Osteoblast (primary cell): ENCODE measurements around the gene INPP4B. TPM values are rescaled to one million over a fixed set of nuclear protein-coding genes. Genes with fewer than 3 reads are reported as not detected.

Experiments
- DNase-seq: peaks from one replicate; pipeline ENCODE4 v3.0.0; 2011; ENCODE audit warnings: low spot score, mixed read lengths; ENCODE audit not compliant: insufficient read length; ENCODE audit errors: missing footprints
- H2AFZ ChIP-seq: 2 replicates; pipeline ENCODE4 v1.6.0; 2011; ENCODE audit warnings: mild to moderate bottlenecking, low read length
- H3K27ac ChIP-seq: 2 replicates; pipeline ENCODE4 v1.5.1; 2011; ENCODE audit warnings: mild to moderate bottlenecking, low read depth, low read length, moderate library complexity
- H3K27me3 ChIP-seq: 2 replicates; pipeline ENCODE4 v1.6.0; 2012; ENCODE audit warnings: mild to moderate bottlenecking, control low read depth, inconsistent platforms, low read length, moderate library complexity; ENCODE audit not compliant: insufficient read depth
- H3K36me3 ChIP-seq: 2 replicates; pipeline ENCODE4 v1.5.1; 2011; ENCODE audit warnings: mild to moderate bottlenecking, low read length, control low read depth, moderate library complexity; ENCODE audit not compliant: insufficient read depth
- H3K4me1 ChIP-seq: 2 replicates; pipeline ENCODE4 v1.5.1; 2011; ENCODE audit warnings: mild to moderate bottlenecking, low read length, control low read depth, moderate library complexity; ENCODE audit not compliant: insufficient read depth
- H3K4me2 ChIP-seq: 2 replicates; pipeline ENCODE4 v1.6.0; 2011; ENCODE audit warnings: mild to moderate bottlenecking, low read length; ENCODE audit not compliant: insufficient read depth
- H3K4me3 ChIP-seq: fragments of 200-600 bp; sonication (generic); 3 replicates; pipeline ENCODE4 v1.5.1; 2012; ENCODE audit warnings: mild to moderate bottlenecking, low read length, inconsistent platforms; ENCODE audit not compliant: insufficient read depth
- H3K79me2 ChIP-seq: 2 replicates; pipeline ENCODE4 v1.6.0; 2012; ENCODE audit warnings: mild to moderate bottlenecking, low read length, control low read depth, inconsistent platforms; ENCODE audit not compliant: insufficient read depth
- H3K9me3 ChIP-seq: 2 replicates; pipeline ENCODE4 v1.5.1; 2011; ENCODE audit warnings: low read depth, low read length, control low read depth
- H4K20me1 ChIP-seq: 2 replicates; pipeline ENCODE4 v1.6.0; 2012; ENCODE audit warnings: mild to moderate bottlenecking, low read length, control low read depth; ENCODE audit not compliant: insufficient read depth
- CTCF ChIP-seq: IDR thresholded peaks from 2 replicates; pipeline ENCODE4 v1.5.1; 2011; ENCODE audit warnings: mild to moderate bottlenecking, low read depth, low read length, moderate library complexity; ENCODE audit errors: extremely low read depth
- total RNA-seq: library from RNA; depleted of rRNA; stranded (reverse); fragments of >200 nt; gene quantifications from 2 replicates; pipeline ENCODE4 v1.2.3, GENCODE V29; 2012

The INPP4B gene
- total RNA-seq, 1 donor = 11.6 TPM

DNA sequence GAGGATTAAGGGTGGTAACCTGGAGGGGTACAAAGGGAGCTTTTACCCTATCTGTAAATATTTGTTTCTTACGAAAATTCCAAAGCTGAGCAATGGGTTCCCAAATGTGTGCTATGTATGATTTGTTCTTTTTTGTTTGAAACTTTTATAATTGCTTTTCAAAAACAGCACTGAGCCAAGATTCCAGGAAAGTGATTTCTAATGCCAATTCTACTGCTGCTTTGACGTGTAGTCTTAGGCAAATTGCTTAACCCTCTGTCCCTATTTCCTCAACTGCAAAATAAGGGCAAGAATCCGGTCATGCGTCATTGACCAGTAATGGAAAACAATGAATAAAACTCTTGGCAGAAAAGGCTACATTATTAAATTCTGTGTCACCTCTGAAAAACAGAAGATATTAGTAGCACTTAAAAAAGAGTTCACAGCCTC lies 755.0 kb downstream of the INPP4B start:
- DNase-seq = peak; percentile 6
- Histone ChIP-seq H3K36me3 (no peaks in the 10 kb centered on the region), H3K27me3 (no peaks in the 10 kb centered on the region), H3K4me2 (peak overlapping the region; percentile 50), H2AFZ (no peak overlapping the region), H3K27ac (peak overlapping the region; percentile 100), H4K20me1 (no peaks in the 10 kb centered on the region), H3K4me1 (peaks cover 35% of the 10 kb centered on the region), H3K9me3 (no peaks in the 10 kb centered on the region), H3K79me2 (no peaks in the 10 kb centered on the region), H3K4me3 (no peak overlapping the region)
- no peak for TF ChIP-seq CTCF

DNA sequence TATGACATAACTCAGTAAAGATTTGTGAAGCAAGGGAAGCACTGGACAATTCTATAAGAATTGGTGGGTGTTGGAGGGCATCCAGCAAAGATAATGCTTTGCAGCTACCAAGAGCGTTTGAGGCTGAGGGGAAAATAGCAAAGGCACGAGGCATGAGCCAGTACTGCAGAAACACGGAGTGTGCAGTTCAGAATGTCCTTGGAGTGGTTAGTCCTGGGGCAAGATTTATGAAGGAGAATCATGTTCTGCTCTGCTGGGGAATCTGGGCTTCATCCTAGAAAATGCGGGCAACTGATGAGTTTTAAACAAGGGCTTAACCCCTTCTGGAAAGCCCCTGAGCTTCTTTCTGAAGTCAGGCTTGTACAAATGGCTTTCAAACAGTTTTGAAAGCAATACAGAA lies 757.2 kb downstream of the INPP4B start:
- Histone ChIP-seq H3K36me3 (no peaks in the 10 kb centered on the region), H3K4me3 (no peak overlapping the region), H3K4me2 (no peak overlapping the region), H3K27ac (peak overlapping the region; percentile 100), H4K20me1 (no peaks in the 10 kb centered on the region), H3K27me3 (no peaks in the 10 kb centered on the region), H3K4me1 (peaks cover 28% of the 10 kb centered on the region), H2AFZ (peak overlapping the region; percentile 56), H3K79me2 (no peaks in the 10 kb centered on the region), H3K9me3 (no peaks in the 10 kb centered on the region)
- TF ChIP-seq CTCF = no peak
- DNase-seq = peak; percentile 6

GRCh38 chr4:142085513-142086292 lies 760.4 kb downstream of the INPP4B start:
- H3K4me2 ChIP-seq = no peak overlapping the region
- DNase-seq = no peak
- TF ChIP-seq CTCF = no peak
- H2AFZ ChIP-seq = no peak overlapping the region
- peaks cover 21% of the 10 kb centered on the region for H3K4me1 ChIP-seq
- H3K79me2 ChIP-seq = no peaks in the 10 kb centered on the region
- no peaks in the 10 kb centered on the region for H4K20me1 ChIP-seq
- H3K36me3 ChIP-seq = no peaks in the 10 kb centered on the region
- H3K27ac ChIP-seq = no peak overlapping the region
- no peak overlapping the region for H3K4me3 ChIP-seq
- H3K27me3 ChIP-seq = no peaks in the 10 kb centered on the region
- no peaks in the 10 kb centered on the region for H3K9me3 ChIP-seq

- Histone ChIP-seq H3K79me2 (no peaks in the 10 kb centered on the region), H4K20me1 (no peaks in the 10 kb centered on the region), H3K4me3 (no peak overlapping the region), H2AFZ (no peak overlapping the region), H3K27ac (no peak overlapping the region), H3K4me2 (no peak overlapping the region), H3K4me1 (no peaks in the 10 kb centered on the region), H3K36me3 (no peaks in the 10 kb centered on the region), H3K9me3 (no peaks in the 10 kb centered on the region), H3K27me3 (no peaks in the 10 kb centered on the region)
- DNase-seq = no peak
- TF ChIP-seq CTCF = no peak
Measured at GRCh38 chr4:142083264-142083663, 762.8 kb downstream of the INPP4B start.
